ENCODE data around the gene RAB4A.

RAB4A gene

GRCh38 chr1:229270547-229271447, at the start of gene RAB4A:
RAB4A (plus strand) TSS chr1:229271111; CDS start chr1:229271340, 229 bp downstream.
- DNase-seq: peak; percentile 59 to 77

GRCh38 chr1:229222081-229222480, 48.8 kb upstream of the RAB4A start:
- no peak for DNase-seq

GRCh38 chr1:229223498-229223897, 47.4 kb upstream of the RAB4A start:
- no peak for DNase-seq

- DNase-seq: no peak
Observed at GRCh38 chr1:229224308-229224707, 46.6 kb upstream of the RAB4A start.

- no peak for DNase-seq
Observed at GRCh38 chr1:229225331-229225782, 45.6 kb upstream of the RAB4A start.

GRCh38 chr1:229226796-229227195, 44.1 kb upstream of the RAB4A start:
- no peak for DNase-seq

GRCh38 chr1:229227298-229227919, 43.5 kb upstream of the RAB4A start:
- peak; percentile 65 to 66 for DNase-seq

GRCh38 chr1:229228522-229228921, 42.4 kb upstream of the RAB4A start:
- no peak for DNase-seq

GRCh38 chr1:229229137-229229720, 41.7 kb upstream of the RAB4A start:
- no peak for DNase-seq

- DNase-seq: peak in 1 of 2 experiments; percentile 35
Observed at GRCh38 chr1:229229721-229230139, 41.2 kb upstream of the RAB4A start.

GRCh38 chr1:229230140-229230892, 40.6 kb upstream of the RAB4A start:
- peak; percentile 52 to 54 for DNase-seq

GRCh38 chr1:229230893-229231753, 39.8 kb upstream of the RAB4A start:
- DNase-seq: no peak

GRCh38 chr1:229231754-229232119, 39.2 kb upstream of the RAB4A start:
- peak in 1 of 2 experiments; percentile 6 for DNase-seq

- DNase-seq: no peak
Observed at GRCh38 chr1:229234870-229235472, 35.9 kb upstream of the RAB4A start.

- no peak for DNase-seq
Observed at GRCh38 chr1:229237320-229237719, 33.6 kb upstream of the RAB4A start.

- no peak for DNase-seq
Observed at GRCh38 chr1:229238231-229238630, 32.7 kb upstream of the RAB4A start.

- no peak for DNase-seq
Observed at GRCh38 chr1:229238674-229239415, 32.1 kb upstream of the RAB4A start.

GRCh38 chr1:229240532-229240931, 30.4 kb upstream of the RAB4A start:
- DNase-seq: no peak

GRCh38 chr1:229241390-229241789, 29.5 kb upstream of the RAB4A start:
- no peak for DNase-seq

- DNase-seq: no peak
Observed at GRCh38 chr1:229243638-229244037, 27.3 kb upstream of the RAB4A start.

GRCh38 chr1:229244091-229244490, 26.8 kb upstream of the RAB4A start:
- DNase-seq: no peak

Measured in AML-193 (cell line).